ENCODE results near the gene PCSK4. TPM values are rescaled to one million over a fixed set of nuclear protein-coding genes. Genes with fewer than 3 reads are reported as not detected.
A peak's percentile ranks its signal among the peaks of the same experiment; 100 is the strongest.

PCSK4 gene
- total and polyA plus RNA-seq, 12 donors, result 0.38 to 3.9 (median 1.4) TPM

DNA sequence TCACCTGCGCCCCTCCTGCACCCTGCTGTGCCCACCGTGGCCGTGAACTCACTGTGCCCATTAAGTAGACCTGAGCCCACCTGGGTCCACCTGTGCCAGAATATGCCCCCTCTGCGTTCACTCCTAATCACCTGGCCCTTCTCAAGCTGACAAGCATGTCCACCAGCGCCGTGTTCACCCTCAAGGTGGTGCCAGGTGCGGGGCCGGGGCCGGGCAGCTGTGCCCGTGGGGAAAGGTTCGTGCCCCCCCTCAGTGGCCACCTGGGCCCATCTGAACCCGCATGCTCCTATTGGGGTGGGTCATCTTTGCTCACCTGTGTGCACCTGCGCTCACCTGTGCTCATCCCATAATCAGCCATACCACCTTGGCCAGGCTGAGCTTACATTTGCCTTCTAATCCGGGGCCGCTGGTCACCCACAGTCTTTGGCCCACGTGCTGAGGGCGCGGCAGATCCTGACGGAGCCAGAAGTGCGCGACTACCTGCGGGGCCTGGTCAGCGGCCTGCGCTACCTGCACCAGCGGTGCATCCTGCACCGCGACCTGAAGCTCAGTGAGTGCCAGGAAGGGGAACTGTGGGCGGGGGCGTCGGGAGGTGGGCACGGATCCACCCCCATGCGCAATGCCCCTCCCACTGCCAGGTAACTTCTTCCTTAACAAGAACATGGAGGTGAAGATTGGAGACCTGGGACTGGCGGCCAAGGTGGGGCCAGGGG is 36.1 kb upstream of the PCSK4 start:
- Histone ChIP-seq H3K27ac (no peak overlapping the region), H3K9me3 (no peaks in the 10 kb centered on the region), H3K4me3 (no peak overlapping the region), H3K36me3 (no peaks in the 10 kb centered on the region), H3K27me3 (peaks cover 26 to 71% (median 61%) of the 10 kb centered on the region in 7 donors), H3K4me1 (peaks cover 0 to 9% (median 4%) of the 10 kb centered on the region in 9 donors)
- TF ChIP-seq, protein P1, sequence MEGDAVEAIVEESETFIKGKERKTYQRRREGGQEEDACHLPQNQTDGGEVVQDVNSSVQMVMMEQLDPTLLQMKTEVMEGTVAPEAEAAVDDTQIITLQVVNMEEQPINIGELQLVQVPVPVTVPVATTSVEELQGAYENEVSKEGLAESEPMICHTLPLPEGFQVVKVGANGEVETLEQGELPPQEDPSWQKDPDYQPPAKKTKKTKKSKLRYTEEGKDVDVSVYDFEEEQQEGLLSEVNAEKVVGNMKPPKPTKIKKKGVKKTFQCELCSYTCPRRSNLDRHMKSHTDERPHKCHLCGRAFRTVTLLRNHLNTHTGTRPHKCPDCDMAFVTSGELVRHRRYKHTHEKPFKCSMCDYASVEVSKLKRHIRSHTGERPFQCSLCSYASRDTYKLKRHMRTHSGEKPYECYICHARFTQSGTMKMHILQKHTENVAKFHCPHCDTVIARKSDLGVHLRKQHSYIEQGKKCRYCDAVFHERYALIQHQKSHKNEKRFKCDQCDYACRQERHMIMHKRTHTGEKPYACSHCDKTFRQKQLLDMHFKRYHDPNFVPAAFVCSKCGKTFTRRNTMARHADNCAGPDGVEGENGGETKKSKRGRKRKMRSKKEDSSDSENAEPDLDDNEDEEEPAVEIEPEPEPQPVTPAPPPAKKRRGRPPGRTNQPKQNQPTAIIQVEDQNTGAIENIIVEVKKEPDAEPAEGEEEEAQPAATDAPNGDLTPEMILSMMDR (IDR thresholded peaks at IDR 0.05), result no peak
- ATAC-seq, result no peak
- intact Hi-C loops (cut with DNase I), result loop anchor here in 1 of 10 donors (10.0 kb wide), 1 partner anchor 211 kb away; no protein-coding TSS in a partner anchor
- WGBS, 2 donors, result 80% methylated on average over 33 of the region's 33 CpGs
- no peak for DNase-seq

DNA sequence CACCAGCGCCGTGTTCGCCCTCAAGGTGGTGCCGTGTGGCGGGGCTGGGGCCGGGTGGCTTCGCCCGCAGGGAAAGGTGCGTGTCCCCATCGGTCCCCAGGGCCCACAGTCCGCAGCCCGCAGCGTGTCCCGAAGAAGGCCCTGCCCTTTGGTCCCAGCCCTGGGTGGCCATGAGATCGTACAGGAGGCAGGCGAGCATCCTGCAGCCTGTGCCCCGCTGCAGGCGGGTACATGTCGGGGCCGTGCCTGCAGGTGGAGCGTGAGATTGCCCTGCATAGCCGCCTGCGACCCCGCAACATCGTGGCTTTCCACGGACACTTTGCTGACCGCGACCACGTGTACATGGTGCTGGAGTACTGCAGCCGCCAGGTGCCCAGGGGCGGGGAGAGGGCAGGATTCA is 35.2 kb upstream of the PCSK4 start:
- peaks cover 0 to 11% (median 4%) of the 10 kb centered on the region in 9 donors for H3K4me1 ChIP-seq
- peaks cover 26 to 70% (median 58%) of the 10 kb centered on the region in 7 donors for H3K27me3 ChIP-seq
- TF ChIP-seq, protein P1 (IDR thresholded peaks at IDR 0.05), result no peak
- H3K9me3 ChIP-seq, result no peaks in the 10 kb centered on the region
- no peaks in the 10 kb centered on the region for H3K36me3 ChIP-seq
- intact Hi-C loops (cut with DNase I), result loop anchor here in 1 of 10 donors (10.0 kb wide), 1 partner anchor 211 kb away; no protein-coding TSS in a partner anchor
- WGBS, 2 donors, result 64% methylated on average over 31 of the region's 31 CpGs
- DNase-seq (no peak), ATAC-seq (no peak)
- H3K27ac ChIP-seq, result no peak overlapping the region
- no peak overlapping the region for H3K4me3 ChIP-seq

DNA sequence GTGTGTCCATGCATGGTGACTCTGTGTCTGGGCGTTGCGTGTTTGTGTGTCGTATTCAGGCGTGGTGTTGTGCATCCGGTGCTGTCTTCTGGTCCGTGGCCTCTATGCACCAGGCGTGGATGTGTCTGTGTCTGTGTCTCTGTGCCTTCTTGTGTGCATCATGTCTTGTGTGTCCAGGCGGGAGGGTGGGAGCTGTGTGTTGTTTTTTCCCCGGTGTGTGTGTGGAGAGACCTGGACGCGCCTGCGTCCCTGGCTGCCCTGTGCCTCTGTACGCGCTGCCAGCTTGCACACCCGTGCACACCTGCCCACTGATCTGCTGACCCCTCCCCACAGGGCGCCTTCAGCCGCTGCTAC is 34.8 kb upstream of the PCSK4 start:
- no peak for ATAC-seq
- Histone ChIP-seq H3K4me1 (peaks cover 0 to 11% (median 4%) of the 10 kb centered on the region in 9 donors), H3K27me3 (peaks cover 26 to 66% (median 58%) of the 10 kb centered on the region in 7 donors), H3K27ac (no peak overlapping the region), H3K4me3 (no peak overlapping the region), H3K9me3 (no peaks in the 10 kb centered on the region), H3K36me3 (no peaks in the 10 kb centered on the region)
- 64 to 70% methylated on average over 17 of the region's 17 CpGs for WGBS, 2 donors
- intact Hi-C loops (cut with DNase I), result loop anchor here in 1 of 10 donors (10.0 kb wide), 1 partner anchor 210 kb away; no protein-coding TSS in a partner anchor
- TF ChIP-seq, protein P1 (IDR thresholded peaks at IDR 0.05), result no peak
- DNase-seq, result no peak

DNA sequence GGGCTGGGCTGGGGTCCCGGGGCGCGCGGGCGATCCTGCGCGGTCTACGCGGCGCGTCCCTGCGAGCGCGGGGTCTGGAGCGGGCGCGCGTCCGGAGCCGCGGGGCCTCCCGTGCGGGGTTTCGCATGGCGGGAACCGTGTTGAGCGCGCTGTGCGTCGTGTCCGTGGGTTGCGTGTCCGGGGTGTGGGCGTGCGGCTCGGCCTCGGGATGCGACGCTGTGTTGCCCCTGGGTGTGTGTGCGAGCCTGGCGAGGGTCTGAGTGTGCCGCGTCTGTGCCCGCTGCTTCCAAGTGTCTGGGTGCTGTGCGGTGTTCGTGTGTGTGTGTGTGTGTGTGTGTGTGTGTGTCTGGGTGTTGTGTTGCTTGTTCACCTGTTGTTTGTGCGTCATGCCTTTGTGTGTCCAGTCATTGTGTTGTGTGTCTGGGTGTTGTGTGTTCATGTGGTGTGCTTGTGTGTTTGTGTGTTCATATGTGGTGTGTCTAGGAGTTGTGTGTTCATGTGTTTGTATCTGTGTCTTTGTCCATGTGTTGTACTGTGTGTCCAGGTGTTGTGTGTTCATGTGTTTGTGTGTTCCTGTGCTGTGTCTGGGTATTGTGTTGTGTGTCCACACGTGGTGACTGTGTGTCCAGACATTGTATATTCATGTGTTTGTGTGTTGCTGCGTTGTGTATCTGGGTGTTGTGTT is 34.3 kb upstream of the PCSK4 start:
- WGBS, 2 donors, result 12 to 13% methylated on average over 31 to 49 of the region's 49 CpGs
- TF ChIP-seq, protein P1 (IDR thresholded peaks at IDR 0.05), result no peak
- H3K36me3 ChIP-seq, result no peaks in the 10 kb centered on the region
- peak overlapping the region in 4 of 10 donors; percentile 5 to 26 (median 10) for H3K4me3 ChIP-seq
- intact Hi-C loops (cut with DNase I), result loop anchor here in 1 of 10 donors (10.0 kb wide), 1 partner anchor 210 kb away; no protein-coding TSS in a partner anchor
- peaks cover 0 to 11% (median 4%) of the 10 kb centered on the region in 9 donors for H3K4me1 ChIP-seq
- ATAC-seq (no peak), DNase-seq (no peak)
- peaks cover 26 to 62% (median 57%) of the 10 kb centered on the region in 7 donors for H3K27me3 ChIP-seq
- H3K9me3 ChIP-seq, result no peaks in the 10 kb centered on the region
- no peak overlapping the region for H3K27ac ChIP-seq
